SH-SY5Y (cell line): ENCODE data around the gene XPOT.

Source experiments
- GATA2 ChIP-seq: IDR thresholded peaks from 2 replicates; pipeline ENCODE4 v1.6.1; 2011; ENCODE audit warnings: mild to moderate bottlenecking, low read depth, low read length
- GATA3 ChIP-seq: IDR thresholded peaks from 2 replicates; pipeline ENCODE4 v1.6.1; 2011; ENCODE audit warnings: low read depth, mild to moderate bottlenecking, low read length, moderate library complexity

DNA sequence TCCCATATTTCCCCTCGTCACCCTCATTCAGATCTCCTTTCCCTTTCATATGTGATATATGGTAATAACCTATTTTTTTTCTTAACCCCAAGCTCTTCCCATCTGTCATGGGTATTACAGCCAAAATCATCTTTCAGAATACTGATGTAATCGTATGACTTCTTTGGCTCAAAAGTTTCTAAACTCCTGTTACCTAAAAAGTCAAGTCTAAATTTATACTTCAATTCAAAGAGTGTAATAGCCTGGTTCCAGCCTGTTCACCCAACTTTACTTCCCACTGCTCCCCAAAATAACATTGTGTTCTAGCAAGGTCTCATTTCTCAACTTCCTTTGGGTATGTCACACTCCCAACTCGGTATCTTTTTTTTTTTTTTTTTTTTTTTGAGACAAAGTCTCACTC, 96.2 kb downstream of the XPOT start:
- no peak for TF ChIP-seq GATA3
- TF ChIP-seq GATA2 = no peak
